ENCODE data around the gene NEDD9.

Gene NEDD9

GRCh38 chr6:11233673-11234573, 1.5 kb upstream of the NEDD9 start:
- DNase-seq (ENCODE audit: low spot score), result no peak

GRCh38 chr6:11232770-11233626, 530 bp upstream of the NEDD9 start:
- DNase-seq (ENCODE audit: low spot score), result peak; percentile 15

DNA sequence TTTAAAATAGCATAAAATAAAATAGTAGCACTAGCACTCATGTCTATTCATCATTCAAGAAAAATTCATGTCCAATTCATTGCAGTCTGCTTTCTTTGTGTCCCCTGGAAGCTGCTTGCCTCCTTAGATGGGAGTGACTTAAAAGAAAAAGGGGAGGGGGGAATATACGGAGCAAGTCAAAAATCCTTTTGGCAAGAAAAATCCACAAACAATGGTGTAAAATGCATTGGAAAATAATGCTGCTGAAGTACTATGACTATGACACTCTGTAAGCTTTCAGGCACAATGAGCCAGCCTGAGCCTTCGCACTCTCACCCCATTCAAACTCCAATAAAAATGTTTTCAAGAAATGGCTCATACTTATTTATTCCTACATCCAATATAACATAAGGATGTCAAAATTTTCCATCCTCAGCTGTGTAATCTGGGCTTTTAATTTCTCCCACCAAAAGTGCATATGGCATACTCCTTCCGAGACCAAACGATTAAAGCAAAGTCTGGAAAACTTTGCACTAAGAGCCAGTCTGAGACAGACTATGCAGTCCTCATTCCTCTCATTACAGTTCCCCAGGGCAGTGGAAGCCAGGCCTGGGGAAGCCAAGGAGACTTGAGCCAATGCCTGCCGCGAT, 790 bp downstream of the NEDD9 start:
- DNase-seq (ENCODE audit: low spot score), result peak; percentile 51

- DNase-seq (ENCODE audit: low spot score), result no peak
Observed at GRCh38 chr6:11231108-11231463, 1.4 kb downstream of the NEDD9 start.

DNA sequence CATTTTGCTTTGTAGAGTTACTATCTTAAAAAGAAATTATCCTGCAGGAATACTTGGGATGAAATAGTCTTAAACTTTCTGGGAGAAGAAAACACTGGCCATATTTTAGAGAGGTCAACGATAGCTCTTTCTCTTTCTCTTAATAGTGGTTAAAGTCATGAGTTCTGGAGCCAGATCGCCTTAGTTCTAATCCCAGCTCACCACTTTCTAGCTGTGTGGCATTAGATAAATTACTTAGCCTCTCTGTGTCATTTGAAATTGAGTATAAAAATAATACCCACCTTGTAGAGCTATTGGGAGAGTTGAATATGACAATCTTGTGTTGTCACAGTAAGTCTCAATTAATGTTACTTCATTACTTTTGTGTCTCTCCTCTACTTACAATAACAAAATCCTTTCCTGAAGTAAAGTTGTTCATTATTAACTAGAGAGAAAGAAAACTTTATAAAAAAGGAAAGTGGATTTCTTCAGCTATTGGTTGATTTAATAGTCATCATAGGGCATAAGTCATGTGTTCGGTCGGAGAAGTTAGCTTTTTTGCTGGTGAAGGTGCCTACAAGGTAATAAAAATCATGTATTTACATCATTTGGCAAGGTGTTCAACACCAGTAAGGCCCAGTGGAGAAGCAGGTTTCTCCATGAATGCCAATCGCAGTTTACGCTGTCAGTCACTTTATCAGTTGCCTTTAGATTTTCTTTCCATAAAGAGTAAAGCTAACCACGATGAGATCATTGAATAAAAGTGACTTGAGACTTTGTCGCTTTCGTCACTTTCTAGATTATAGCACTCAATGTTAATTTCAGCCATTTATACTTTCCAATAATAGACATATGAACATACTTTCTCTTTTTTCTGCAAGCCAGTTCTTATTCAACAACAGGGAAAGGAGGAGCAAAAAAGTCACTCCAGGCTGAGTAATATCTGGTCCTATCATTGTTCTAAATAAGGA, 2.0 kb downstream of the NEDD9 start:
- no peak for DNase-seq (ENCODE audit: low spot score)

GRCh38 chr6:11229655-11230046, 2.8 kb downstream of the NEDD9 start:
- DNase-seq (ENCODE audit: low spot score), result peak; percentile 24

- no peak for DNase-seq (ENCODE audit: low spot score)
Observed at GRCh38 chr6:11228935-11229654, 3.4 kb downstream of the NEDD9 start.

- DNase-seq (ENCODE audit: low spot score), result no peak
Observed at GRCh38 chr6:11227698-11228097, 4.8 kb downstream of the NEDD9 start.

DNA sequence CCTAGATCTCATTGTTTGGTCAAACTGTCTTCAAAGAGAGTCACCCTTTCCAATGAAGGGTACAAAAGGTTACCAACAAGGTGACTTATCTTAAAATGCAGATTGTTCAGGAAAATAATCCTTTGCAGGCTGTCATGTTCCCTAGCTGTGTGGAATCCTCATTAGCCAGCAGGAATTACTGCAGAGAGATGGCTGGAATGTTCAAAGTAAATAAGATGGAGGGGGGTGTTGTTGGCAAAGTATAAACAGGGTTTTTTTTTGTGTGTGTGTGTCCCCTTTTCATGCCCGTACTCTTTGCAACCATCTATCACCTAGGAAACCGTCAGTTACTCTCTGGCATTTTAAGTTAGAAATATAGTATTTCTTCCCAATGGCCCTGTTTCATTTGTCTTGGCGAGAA, 6.5 kb downstream of the NEDD9 start:
- no peak for DNase-seq (ENCODE audit: low spot score)

- no peak for DNase-seq (ENCODE audit: low spot score)
Observed at GRCh38 chr6:11224966-11225463, 7.5 kb downstream of the NEDD9 start.

DNA sequence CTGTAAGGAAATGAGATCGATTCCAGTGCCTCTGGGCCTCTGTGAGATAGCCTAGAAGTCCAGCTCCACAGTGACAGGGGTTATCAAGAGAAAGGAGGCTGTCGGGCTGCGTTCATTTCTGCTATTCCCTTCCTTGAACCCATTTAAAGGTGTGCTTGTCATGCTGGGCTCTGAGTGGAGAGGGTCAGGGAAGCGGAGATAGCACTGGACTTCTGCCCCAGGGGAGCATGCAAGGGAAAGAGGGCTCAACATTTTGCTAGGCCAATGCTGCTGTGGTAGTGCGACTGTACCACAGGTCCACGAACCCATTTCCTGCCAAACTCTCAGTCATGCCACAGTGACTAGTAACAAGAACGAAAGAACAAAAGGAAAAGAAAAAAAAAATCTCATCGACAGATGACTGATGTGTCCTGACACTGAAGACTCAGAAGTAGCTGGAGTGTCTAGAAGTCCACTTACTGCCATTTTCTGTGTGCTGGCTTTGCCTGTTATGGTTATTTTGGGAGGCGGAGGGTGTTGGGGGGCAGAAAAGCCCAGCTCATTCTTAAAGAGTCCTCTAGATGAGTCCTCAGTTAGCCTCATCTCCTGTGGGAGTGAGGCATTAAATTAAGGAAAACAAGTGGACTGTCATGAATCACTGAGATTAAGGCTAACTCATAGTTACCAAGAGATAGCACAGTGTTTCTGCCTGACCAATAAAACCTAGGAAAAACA, 8.1 kb downstream of the NEDD9 start:
- DNase-seq (ENCODE audit: low spot score), result no peak

- no peak for DNase-seq (ENCODE audit: low spot score)
Observed at GRCh38 chr6:11223286-11223864, 9.1 kb downstream of the NEDD9 start.

DNA sequence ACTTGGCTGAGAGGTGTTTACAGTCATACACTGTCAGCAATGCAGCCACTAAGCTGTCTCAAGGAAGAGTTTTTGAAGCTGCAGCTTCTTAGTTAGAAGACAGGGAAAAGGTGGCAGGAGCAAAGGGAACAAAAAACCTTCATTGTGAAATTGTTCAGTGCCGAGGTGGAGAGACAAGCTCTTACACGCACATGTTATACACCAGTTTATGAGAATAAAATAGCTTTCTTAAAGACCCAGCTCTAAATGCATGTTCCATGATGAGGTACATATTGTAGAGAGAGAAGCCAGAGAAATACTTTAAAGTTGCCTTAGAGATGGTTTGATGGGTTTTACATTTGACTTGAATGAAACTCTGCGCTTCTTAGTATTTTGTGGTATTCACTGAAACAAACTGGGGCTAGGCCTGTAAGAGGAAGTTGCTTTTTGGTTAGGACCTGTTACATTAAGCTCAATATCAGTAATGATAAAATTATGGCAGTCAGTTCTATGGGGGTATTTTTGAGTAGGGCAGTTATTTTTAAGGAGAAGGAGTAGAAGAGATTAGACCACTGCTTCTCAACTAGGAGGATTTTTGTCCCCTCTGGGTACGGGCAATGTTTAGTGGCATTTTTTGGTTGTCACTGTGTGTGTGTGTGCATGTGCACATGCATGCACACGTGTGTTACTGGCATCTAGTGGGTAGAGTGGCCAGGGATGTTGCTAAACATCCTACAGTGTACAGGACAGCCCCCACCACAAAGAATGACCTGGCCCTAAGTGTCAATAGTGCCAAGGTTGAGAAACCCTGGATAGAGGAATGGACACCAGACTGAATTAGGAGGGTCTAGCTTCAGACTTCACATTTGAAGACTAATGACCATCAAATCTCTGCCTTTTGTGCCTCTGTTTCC, 9.8 kb downstream of the NEDD9 start:
- DNase-seq (ENCODE audit: low spot score), result no peak

GRCh38 chr6:11221623-11222384, 10.7 kb downstream of the NEDD9 start:
- DNase-seq (ENCODE audit: low spot score), result no peak

DNA sequence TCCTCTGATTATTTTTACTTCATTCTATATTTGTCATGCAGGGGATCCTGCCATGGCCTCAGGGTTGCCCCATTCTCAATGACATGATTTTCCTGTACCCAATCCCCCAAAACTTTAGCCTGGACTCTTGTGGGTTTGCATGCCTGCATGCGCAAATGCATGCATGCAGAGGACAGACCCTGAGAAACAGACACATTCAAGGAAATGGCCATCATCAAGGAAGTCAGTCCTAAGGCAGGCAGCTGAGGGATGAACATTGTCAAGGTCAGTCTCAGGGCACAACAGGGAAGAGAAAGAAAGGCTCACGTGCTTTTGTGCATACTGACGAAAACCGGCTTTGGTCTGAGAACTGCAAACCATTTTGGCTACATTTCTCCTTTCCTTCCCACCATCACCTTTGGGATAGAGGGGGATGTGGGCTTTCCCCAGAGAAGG, 13.1 kb downstream of the NEDD9 start:
- no peak for DNase-seq (ENCODE audit: low spot score)

DNA sequence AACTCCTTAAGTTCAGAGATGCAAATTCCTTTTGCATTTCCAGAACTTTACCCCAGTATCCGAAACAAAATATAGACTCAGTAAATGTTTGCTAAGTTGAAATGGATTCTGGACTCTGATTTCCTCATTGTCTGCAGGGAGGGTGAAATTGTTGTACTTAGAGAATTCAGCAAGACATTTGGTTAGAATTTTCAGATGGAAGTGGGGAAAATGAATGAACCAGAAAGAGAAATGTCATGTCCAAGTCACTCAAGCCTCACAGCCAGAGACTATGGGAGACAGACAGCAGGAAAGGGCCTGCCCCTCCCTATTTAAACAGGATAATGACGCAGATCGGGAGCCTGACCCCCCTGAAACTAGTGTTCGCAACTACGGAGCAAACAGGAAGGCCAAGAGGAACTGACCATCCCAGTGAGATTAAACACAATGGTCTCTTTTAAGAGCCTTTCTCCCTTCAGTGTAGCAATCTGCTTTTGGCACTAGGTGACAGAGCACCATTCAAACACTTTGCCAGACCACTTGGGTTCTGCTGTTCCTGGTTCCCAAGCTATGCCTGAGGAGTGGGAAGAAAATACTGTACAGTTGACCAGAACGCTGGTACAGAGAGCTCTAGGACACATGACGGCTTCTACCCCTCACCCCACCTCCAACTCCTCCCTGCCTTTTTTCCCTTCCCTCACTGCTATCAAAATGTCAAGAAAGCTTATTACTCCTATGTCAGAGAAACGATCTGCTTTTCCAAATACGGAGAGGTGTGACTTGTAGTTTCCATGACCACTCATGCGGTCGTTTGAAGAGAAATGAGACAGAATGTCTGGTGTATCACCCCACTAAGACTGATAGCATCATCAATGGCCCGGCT, 13.7 kb downstream of the NEDD9 start:
- DNase-seq (ENCODE audit: low spot score), result peak; percentile 47

DNA sequence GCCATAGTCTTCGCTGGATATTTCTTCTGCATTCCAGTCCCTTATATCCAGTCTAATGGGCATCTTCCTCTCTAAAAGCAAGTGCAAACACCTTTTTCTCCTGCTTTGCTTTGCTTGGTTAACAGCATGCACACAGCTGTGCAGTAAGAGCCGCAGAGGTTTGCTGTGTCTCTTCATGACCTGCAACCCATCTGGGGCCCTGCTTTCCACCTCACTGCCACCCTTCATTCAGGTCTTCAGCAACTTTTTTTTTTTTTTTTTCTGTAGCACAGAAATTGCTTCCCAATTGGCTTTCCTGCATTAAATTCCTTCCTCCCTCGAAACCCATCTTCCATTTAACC, 14.4 kb downstream of the NEDD9 start:
- no peak for DNase-seq (ENCODE audit: low spot score)
